Measurements from ENCODE around the gene NOVA2.

The NOVA2 gene

DNA sequence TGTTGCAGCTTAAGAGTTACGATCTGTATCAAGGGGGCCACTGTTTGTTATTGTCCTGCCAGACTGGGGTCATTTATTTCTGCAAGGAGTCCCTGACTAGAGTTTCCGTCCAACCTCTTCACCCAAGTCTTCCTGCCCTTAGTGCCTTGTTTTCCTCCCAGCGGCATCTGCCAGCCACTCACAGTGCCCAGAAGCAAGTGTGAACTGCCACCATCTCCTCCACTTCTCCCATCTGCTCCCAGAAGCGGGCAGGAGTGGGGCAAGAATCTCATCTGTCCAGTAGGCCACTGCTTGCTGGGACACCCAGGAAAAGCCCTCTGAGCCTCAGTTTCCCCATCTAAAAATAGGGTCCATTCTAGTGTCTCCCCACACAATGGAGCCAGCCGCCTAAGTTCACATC is 4.0 kb downstream of the NOVA2 start:
- Histone ChIP-seq H3K4me1 (ENCODE audit: low read length) (no peaks in the 10 kb centered on the region), H3K4me2 (ENCODE audit: low read depth, low read length) (no peak overlapping the region), H3K79me2 (ENCODE audit: low read length) (no peaks in the 10 kb centered on the region), H3K9me2 (replicated peaks; ENCODE audit: insufficient read depth, low read length) (no peaks in the 10 kb centered on the region), H2AFZ (ENCODE audit: low read length) (no peak overlapping the region), H3K4me3 (ENCODE audit: low read length) (no peak overlapping the region), H4K20me1 (ENCODE audit: insufficient read depth, low read length) (no peaks in the 10 kb centered on the region), H3K9ac (ENCODE audit: low read length) (no peak overlapping the region), H3K27me3 (replicated peaks; ENCODE audit: insufficient read depth, low read length) (peaks cover 89% of the 10 kb centered on the region), H3K9me3 (replicated peaks; ENCODE audit: insufficient read depth, low read length) (no peaks in the 10 kb centered on the region), H3K36me3 (replicated peaks; ENCODE audit: insufficient read depth, low read length) (no peaks in the 10 kb centered on the region), H3K27ac (ENCODE audit: low read length) (no peak overlapping the region), H3F3A (ENCODE audit: insufficient read depth, low read length) (no peaks in the 10 kb centered on the region)
- no peak for DNase-seq
- no peak for TF ChIP-seq CTCF (IDR thresholded peaks at IDR 0.05; ENCODE audit: low read length)
- no peak for TF ChIP-seq EZH2phosphoT487 (IDR thresholded peaks at IDR 0.05; ENCODE audit: low read length)
- no peak for TF ChIP-seq EZH2 (optimal IDR thresholded peaks at IDR 0.05; ENCODE audit: low read depth, low read length)

DNA sequence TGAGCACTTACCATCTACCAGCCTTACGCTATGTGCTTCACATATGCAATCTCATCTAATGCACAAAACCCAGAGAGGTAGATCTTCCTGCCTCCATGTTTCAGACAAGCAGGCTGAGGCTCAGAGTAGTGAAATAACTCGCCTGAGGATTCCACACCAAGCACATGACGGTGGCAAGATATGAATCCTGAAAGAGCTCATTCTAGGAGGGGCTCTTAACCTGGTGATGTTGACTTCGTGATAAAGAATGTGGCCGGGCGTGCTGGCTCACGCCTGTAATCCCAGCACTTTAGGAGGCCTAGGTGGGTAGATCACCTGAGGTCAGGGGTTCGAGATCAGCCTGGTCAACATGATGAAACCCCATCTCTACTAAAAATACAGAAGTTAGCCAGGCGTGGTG is 5.0 kb downstream of the NOVA2 start:
- no peak for DNase-seq
- Histone ChIP-seq H3F3A (ENCODE audit: insufficient read depth, low read length) (no peaks in the 10 kb centered on the region), H3K27ac (ENCODE audit: low read length) (no peak overlapping the region), H4K20me1 (ENCODE audit: insufficient read depth, low read length) (no peaks in the 10 kb centered on the region), H3K4me1 (ENCODE audit: low read length) (no peaks in the 10 kb centered on the region), H2AFZ (ENCODE audit: low read length) (no peak overlapping the region), H3K9ac (ENCODE audit: low read length) (no peak overlapping the region), H3K27me3 (replicated peaks; ENCODE audit: insufficient read depth, low read length) (peaks cover 88% of the 10 kb centered on the region), H3K9me3 (replicated peaks; ENCODE audit: insufficient read depth, low read length) (no peaks in the 10 kb centered on the region), H3K9me2 (replicated peaks; ENCODE audit: insufficient read depth, low read length) (no peaks in the 10 kb centered on the region), H3K4me2 (ENCODE audit: low read depth, low read length) (no peak overlapping the region), H3K36me3 (replicated peaks; ENCODE audit: insufficient read depth, low read length) (no peaks in the 10 kb centered on the region), H3K79me2 (ENCODE audit: low read length) (no peaks in the 10 kb centered on the region), H3K4me3 (ENCODE audit: low read length) (no peak overlapping the region)
- TF ChIP-seq EZH2 (optimal IDR thresholded peaks at IDR 0.05; ENCODE audit: low read depth, low read length) (no peak), CTCF (IDR thresholded peaks at IDR 0.05; ENCODE audit: low read length) (no peak), EZH2phosphoT487 (IDR thresholded peaks at IDR 0.05; ENCODE audit: low read length) (no peak)

DNA sequence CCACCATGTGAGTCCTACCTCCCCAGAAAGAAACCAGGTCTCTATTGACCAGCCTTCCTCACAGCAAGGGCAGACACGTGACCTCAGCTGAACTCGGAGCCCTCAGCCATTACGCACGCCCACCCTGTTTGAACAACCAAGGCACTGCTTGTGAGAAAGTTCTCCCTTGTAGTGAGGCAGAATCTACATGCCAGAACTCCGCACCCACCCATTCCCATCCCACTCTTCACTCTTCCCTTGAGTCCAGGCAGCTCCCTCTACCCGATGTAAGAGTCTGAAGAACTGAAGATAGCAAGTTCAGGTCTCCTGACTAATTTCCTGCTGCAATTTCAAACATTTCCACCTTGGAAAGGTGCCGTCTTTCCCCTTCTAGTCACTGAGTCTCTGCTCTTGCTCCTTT is 6.4 kb downstream of the NOVA2 start:
- no peaks in the 10 kb centered on the region for H4K20me1 ChIP-seq (ENCODE audit: insufficient read depth, low read length)
- no peak overlapping the region for H3K9ac ChIP-seq (ENCODE audit: low read length)
- no peaks in the 10 kb centered on the region for H3K36me3 ChIP-seq (replicated peaks; ENCODE audit: insufficient read depth, low read length)
- H3K9me3 ChIP-seq (replicated peaks; ENCODE audit: insufficient read depth, low read length) = no peaks in the 10 kb centered on the region
- no peaks in the 10 kb centered on the region for H3K4me1 ChIP-seq (ENCODE audit: low read length)
- H3K79me2 ChIP-seq (ENCODE audit: low read length) = no peaks in the 10 kb centered on the region
- no peak overlapping the region for H3K4me3 ChIP-seq (ENCODE audit: low read length)
- TF ChIP-seq CTCF (IDR thresholded peaks at IDR 0.05; ENCODE audit: low read length) (no peak), EZH2phosphoT487 (IDR thresholded peaks at IDR 0.05; ENCODE audit: low read length) (no peak)
- no peak overlapping the region for H3K27ac ChIP-seq (ENCODE audit: low read length)
- H3K27me3 ChIP-seq (replicated peaks; ENCODE audit: insufficient read depth, low read length) = peaks cover 95% of the 10 kb centered on the region
- no peaks in the 10 kb centered on the region for H3F3A ChIP-seq (ENCODE audit: insufficient read depth, low read length)
- no peak overlapping the region for H2AFZ ChIP-seq (ENCODE audit: low read length)
- H3K4me2 ChIP-seq (ENCODE audit: low read depth, low read length) = no peak overlapping the region
- H3K9me2 ChIP-seq (replicated peaks; ENCODE audit: insufficient read depth, low read length) = no peaks in the 10 kb centered on the region
- DNase-seq = no peak
